Measurements from ENCODE around the gene DCC.
"Not testable (repeated sequence)": the region's sequence is repeated elsewhere in the genome, so short reads cannot be mapped to it uniquely, and the experiment has no call there.

The DCC gene

GRCh38 chr18:52353589-52353988 lies 13.6 kb downstream of the DCC start:
- no peak for FAIRE-seq

GRCh38 chr18:52363861-52364260 lies 23.9 kb downstream of the DCC start:
- FAIRE-seq, result no peak

- not testable (repeated sequence) for FAIRE-seq
Measured at GRCh38 chr18:52366851-52367250, 26.9 kb downstream of the DCC start.

- FAIRE-seq, result no peak
Measured at GRCh38 chr18:52367953-52368742, 28.2 kb downstream of the DCC start.

- no peak for FAIRE-seq
Measured at GRCh38 chr18:52370841-52371240, 30.8 kb downstream of the DCC start.

GRCh38 chr18:52376104-52376503 lies 36.1 kb downstream of the DCC start:
- FAIRE-seq, result no peak

- no peak for FAIRE-seq
Measured at GRCh38 chr18:52377094-52377493, 37.1 kb downstream of the DCC start.

GRCh38 chr18:52386306-52386705 lies 46.3 kb downstream of the DCC start:
- FAIRE-seq, result no peak

- no peak for FAIRE-seq
Measured at GRCh38 chr18:52387175-52387574, 47.2 kb downstream of the DCC start.

GRCh38 chr18:52391810-52392559 lies 52.0 kb downstream of the DCC start:
- no peak for FAIRE-seq

- FAIRE-seq, result no peak
Measured at GRCh38 chr18:52394602-52395001, 54.6 kb downstream of the DCC start.

- FAIRE-seq, result no peak
Measured at GRCh38 chr18:52395146-52395852, 55.3 kb downstream of the DCC start.

GRCh38 chr18:52401236-52401635 lies 61.2 kb downstream of the DCC start:
- FAIRE-seq, result no peak

- no peak for FAIRE-seq
Measured at GRCh38 chr18:52402814-52403213, 62.8 kb downstream of the DCC start.

GRCh38 chr18:52403291-52404021 lies 63.5 kb downstream of the DCC start:
- no peak for FAIRE-seq

- no peak for FAIRE-seq
Measured at GRCh38 chr18:52408800-52409302, 68.9 kb downstream of the DCC start.

- no peak for FAIRE-seq
Measured at GRCh38 chr18:52409727-52410126, 69.7 kb downstream of the DCC start.

- FAIRE-seq, result no peak
Measured at GRCh38 chr18:52415131-52415530, 75.1 kb downstream of the DCC start.

- no peak for FAIRE-seq
Measured at GRCh38 chr18:52422985-52423601, 83.1 kb downstream of the DCC start.

GRCh38 chr18:52426041-52426440 lies 86.0 kb downstream of the DCC start:
- FAIRE-seq, result no peak

GRCh38 chr18:52426462-52426861 lies 86.5 kb downstream of the DCC start:
- FAIRE-seq, result no peak

GRCh38 chr18:52427521-52428175 lies 87.7 kb downstream of the DCC start:
- FAIRE-seq, result no peak

All from TTC549 (cell line).